Measurements from ENCODE around the gene CIDEB.
A peak's percentile ranks its signal among the peaks of the same experiment; 100 is the strongest.

The CIDEB gene

GRCh38 chr14:24278424-24278823 is 29.4 kb downstream of the CIDEB start:
- DNase-seq (ENCODE audit: low spot score) = no peak
- no peak for TF ChIP-seq CTCF (IDR thresholded peaks at IDR 0.05; ENCODE audit: borderline replicate concordance, control extremely low read depth, extremely low read depth, insufficient read depth, missing control alignments)
- in situ Hi-C loops (cut with MboI; ENCODE audit: low sequenced_read_pairs, unreplicated experiment) = no loop called here

- in situ Hi-C loops (cut with MboI; ENCODE audit: low sequenced_read_pairs, unreplicated experiment) = no loop called here
- no peak for DNase-seq (ENCODE audit: low spot score)
- TF ChIP-seq CTCF (IDR thresholded peaks at IDR 0.05; ENCODE audit: borderline replicate concordance, control extremely low read depth, extremely low read depth, insufficient read depth, missing control alignments) = no peak
Observed at GRCh38 chr14:24277606-24278321, 30.0 kb downstream of the CIDEB start.

GRCh38 chr14:24277071-24277470 is 30.7 kb downstream of the CIDEB start:
- no peak for DNase-seq (ENCODE audit: low spot score)
- TF ChIP-seq CTCF (IDR thresholded peaks at IDR 0.05; ENCODE audit: borderline replicate concordance, control extremely low read depth, extremely low read depth, insufficient read depth, missing control alignments) = no peak
- in situ Hi-C loops (cut with MboI; ENCODE audit: low sequenced_read_pairs, unreplicated experiment) = no loop called here

- DNase-seq (ENCODE audit: low spot score) = peak; percentile 68
- in situ Hi-C loops (cut with MboI; ENCODE audit: low sequenced_read_pairs, unreplicated experiment) = no loop called here
Observed at GRCh38 chr14:24274101-24274543, 33.7 kb downstream of the CIDEB start.

GRCh38 chr14:24273422-24273998 is 34.3 kb downstream of the CIDEB start:
- in situ Hi-C loops (cut with MboI; ENCODE audit: low sequenced_read_pairs, unreplicated experiment) = no loop called here
- TF ChIP-seq CTCF (IDR thresholded peaks at IDR 0.05; ENCODE audit: borderline replicate concordance, control extremely low read depth, extremely low read depth, insufficient read depth, missing control alignments) = peak; percentile 18
- DNase-seq (ENCODE audit: low spot score) = no peak

More at GRCh38 chr14:24274101-24274543, 33.7 kb downstream of the CIDEB start:
- no peak for TF ChIP-seq CTCF (IDR thresholded peaks at IDR 0.05; ENCODE audit: borderline replicate concordance, control extremely low read depth, extremely low read depth, insufficient read depth, missing control alignments)

- in situ Hi-C loops (cut with MboI; ENCODE audit: low sequenced_read_pairs, unreplicated experiment) = no loop called here
- no peak for TF ChIP-seq CTCF (IDR thresholded peaks at IDR 0.05; ENCODE audit: borderline replicate concordance, control extremely low read depth, extremely low read depth, insufficient read depth, missing control alignments)
- DNase-seq (ENCODE audit: low spot score) = no peak
Observed at GRCh38 chr14:24272467-24272866, 35.3 kb downstream of the CIDEB start.

Measured in GM13976 (cell line).